ENCODE data around the gene MLLT3. TPM values are rescaled to one million over a fixed set of nuclear protein-coding genes. Genes with fewer than 3 reads are reported as not detected.
A peak's percentile ranks its signal among the peaks of the same experiment; 100 is the strongest.

Gene MLLT3
- total RNA-seq, 2 experiments from 2014 or later = 59.1 to 60.8 TPM

DNA sequence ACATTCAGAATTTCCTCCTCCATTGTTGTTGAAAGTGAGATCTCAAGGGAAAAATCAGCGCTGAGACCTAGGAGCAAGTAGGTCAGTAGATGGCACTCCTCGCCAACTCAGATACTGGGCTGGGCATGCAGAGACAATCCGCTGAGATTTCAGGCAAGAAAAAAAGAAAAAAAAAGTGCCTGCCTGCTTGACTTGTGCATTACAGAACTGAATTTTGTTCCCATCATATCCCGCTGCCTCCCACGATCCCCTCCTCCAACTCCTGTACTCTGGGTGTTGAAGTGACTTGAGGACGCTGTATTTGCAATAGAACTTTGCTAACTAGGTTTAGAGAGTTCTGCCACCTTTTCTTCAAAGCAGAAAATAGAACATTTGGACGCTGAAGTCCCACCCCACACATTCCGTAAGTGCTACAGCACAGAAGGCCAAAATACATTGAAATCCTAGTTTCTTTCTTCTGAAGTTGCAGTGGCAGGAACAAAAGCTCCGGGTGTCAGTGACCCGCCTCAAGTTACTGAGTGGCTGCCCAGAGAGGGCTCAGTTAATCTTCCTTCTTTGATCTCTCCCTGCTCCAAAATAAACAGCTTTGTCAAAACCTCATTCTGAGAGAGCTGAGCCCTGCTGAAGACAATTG lies 265.8 kb downstream of the MLLT3 start:
- Mint-ChIP-seq H3K9me3 (no peaks in the 10 kb centered on the region), H3K27ac (no peak overlapping the region), H3K36me3 (ENCODE audit: low read depth) (peaks cover 41% of the 10 kb centered on the region), H3K27me3 (no peaks in the 10 kb centered on the region), H3K4me1 (ENCODE audit: low read depth) (peaks cover 68% of the 10 kb centered on the region), H3K4me3 (no peak overlapping the region)
- ATAC-seq = peak; percentile 50
- TF ChIP-seq, protein P1, sequence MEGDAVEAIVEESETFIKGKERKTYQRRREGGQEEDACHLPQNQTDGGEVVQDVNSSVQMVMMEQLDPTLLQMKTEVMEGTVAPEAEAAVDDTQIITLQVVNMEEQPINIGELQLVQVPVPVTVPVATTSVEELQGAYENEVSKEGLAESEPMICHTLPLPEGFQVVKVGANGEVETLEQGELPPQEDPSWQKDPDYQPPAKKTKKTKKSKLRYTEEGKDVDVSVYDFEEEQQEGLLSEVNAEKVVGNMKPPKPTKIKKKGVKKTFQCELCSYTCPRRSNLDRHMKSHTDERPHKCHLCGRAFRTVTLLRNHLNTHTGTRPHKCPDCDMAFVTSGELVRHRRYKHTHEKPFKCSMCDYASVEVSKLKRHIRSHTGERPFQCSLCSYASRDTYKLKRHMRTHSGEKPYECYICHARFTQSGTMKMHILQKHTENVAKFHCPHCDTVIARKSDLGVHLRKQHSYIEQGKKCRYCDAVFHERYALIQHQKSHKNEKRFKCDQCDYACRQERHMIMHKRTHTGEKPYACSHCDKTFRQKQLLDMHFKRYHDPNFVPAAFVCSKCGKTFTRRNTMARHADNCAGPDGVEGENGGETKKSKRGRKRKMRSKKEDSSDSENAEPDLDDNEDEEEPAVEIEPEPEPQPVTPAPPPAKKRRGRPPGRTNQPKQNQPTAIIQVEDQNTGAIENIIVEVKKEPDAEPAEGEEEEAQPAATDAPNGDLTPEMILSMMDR (IDR thresholded peaks at IDR 0.05) = peak; percentile 53
- ChIA-PET POLR2A (interaction anchor here (0.6 to 1.3 kb wide), 2 partner anchors 266 to 466 kb away, joined by 3 read pairs; partner anchors contain the start of gene MLLT3), CTCF (interaction anchor here (0.8 to 3.6 kb wide), 19 partner anchors 9 to 748 kb away, joined by 3 to 14 read pairs (median 4); partner anchors contain the start of genes FOCAD and MLLT3)
- peak; percentile 72 for DNase-seq
- intact Hi-C loops (cut with micrococcal nuclease) = loop anchor here (2.0 to 10.0 kb wide), 3 partner anchors 429 to 758 kb away; no protein-coding TSS in a partner anchor

DNA sequence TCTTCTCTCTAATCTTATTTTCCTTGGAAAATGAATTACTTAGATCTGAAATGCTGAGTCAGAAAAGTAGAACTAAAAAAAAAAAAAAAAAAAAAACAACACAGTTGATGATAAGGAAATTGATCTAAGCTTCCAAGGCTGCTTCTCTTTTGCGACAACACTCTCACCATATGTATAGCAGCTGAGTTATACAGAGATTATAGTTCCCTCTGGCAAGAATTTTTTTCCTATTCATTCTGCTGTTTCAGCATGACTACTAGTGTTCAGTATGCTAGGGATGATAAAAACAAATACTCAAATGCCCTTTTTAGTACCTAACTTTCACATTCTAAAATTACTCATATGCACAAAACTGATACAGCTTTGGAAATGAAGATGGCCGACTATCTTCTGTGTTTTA lies 267.3 kb downstream of the MLLT3 start:
- H3K27ac Mint-ChIP-seq = no peak overlapping the region
- CTCF ChIA-PET = interaction anchor here (0.7 to 3.8 kb wide), 11 partner anchors 20 to 626 kb away, joined by 3 to 16 read pairs (median 4); no protein-coding TSS in a partner anchor
- no peaks in the 10 kb centered on the region for H3K9me3 Mint-ChIP-seq
- peaks cover 42% of the 10 kb centered on the region for H3K36me3 Mint-ChIP-seq (ENCODE audit: low read depth)
- no peaks in the 10 kb centered on the region for H3K27me3 Mint-ChIP-seq
- peak; percentile 48 for ATAC-seq
- POLR2A ChIA-PET = no interaction called here
- peaks cover 58% of the 10 kb centered on the region for H3K4me1 Mint-ChIP-seq (ENCODE audit: low read depth)
- intact Hi-C loops (cut with micrococcal nuclease) = loop anchor here (5.0 to 10.0 kb wide), 2 partner anchors 428 to 760 kb away; no protein-coding TSS in a partner anchor
- TF ChIP-seq, protein P1 (IDR thresholded peaks at IDR 0.05) = no peak
- H3K4me3 Mint-ChIP-seq = no peak overlapping the region
- no peak for DNase-seq

DNA sequence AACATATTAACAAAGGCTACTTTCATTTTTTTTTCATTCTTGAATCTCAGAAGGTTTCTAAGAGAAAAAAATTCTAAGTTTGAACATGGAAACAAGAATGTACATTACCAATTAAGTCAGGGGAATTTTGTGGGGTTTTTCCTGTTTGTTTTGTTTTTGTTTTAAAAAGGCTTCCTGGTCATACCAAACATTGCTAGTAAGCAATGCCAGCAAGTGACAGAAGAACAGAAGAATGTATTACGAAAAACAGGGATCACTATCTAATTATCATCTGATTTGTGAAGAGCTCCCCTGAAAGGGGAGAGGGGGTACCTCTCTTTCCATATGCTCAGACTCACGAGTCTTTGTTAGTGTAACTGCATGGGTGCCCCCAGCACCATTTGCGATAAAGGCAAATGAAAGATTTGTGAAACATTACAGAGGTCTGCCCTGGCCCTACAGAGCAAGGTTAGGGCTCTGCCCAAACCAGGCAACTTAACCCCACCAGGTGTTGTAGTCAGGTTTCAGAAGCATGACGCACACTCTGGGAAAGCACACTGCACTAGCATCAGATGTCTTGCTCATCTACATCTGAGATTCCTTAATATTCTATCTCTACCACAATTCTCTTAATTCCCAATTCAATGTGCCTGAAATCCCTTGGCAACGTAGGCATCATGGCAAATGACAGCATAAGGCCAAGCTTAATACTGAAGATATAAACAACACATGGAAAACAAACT lies 268.2 kb downstream of the MLLT3 start:
- Mint-ChIP-seq H3K4me1 (ENCODE audit: low read depth) (peaks cover 51% of the 10 kb centered on the region), H3K27ac (peak overlapping the region; percentile 30), H3K9me3 (no peaks in the 10 kb centered on the region), H3K4me3 (no peak overlapping the region), H3K36me3 (ENCODE audit: low read depth) (peaks cover 39% of the 10 kb centered on the region), H3K27me3 (no peaks in the 10 kb centered on the region)
- CTCF ChIA-PET = interaction anchor here (1.1 to 3.8 kb wide), 2 partner anchors 198 to 587 kb away, joined by 3 to 16 read pairs; no protein-coding TSS in a partner anchor
- ATAC-seq (no peak), DNase-seq (no peak)
- intact Hi-C loops (cut with micrococcal nuclease) = loop anchor here (10.0 kb wide), 1 partner anchor 761 kb away; no protein-coding TSS in a partner anchor
- TF ChIP-seq, protein P1 (IDR thresholded peaks at IDR 0.05) = no peak
- POLR2A ChIA-PET = interaction anchor here (0.9 kb wide), 1 partner anchor 677 kb away, joined by 3 read pairs; the partner anchor contains the start of gene HACD4

DNA sequence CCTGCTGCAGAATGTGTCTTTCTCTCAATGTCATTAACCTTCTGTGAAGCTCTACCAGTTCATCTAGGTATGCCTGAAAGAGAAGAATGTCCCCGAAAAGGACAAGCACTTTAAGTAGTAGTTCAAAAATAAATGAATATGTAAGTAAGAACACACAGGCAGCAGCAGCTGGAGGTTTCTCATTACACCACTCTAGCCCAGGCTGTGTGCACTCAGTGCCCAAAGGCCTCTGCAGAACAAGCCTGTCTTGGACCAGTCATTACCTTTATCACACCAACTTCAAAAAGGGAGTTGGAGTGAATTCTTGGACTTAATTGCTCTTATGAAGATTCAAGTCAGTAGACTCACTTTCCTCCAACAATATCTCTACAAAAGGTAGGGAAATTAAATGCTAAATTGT lies 268.8 kb downstream of the MLLT3 start:
- Mint-ChIP-seq H3K4me3 (no peak overlapping the region), H3K9me3 (no peaks in the 10 kb centered on the region), H3K36me3 (ENCODE audit: low read depth) (peaks cover 37% of the 10 kb centered on the region), H3K4me1 (ENCODE audit: low read depth) (peaks cover 48% of the 10 kb centered on the region), H3K27me3 (no peaks in the 10 kb centered on the region), H3K27ac (no peak overlapping the region)
- DNase-seq (no peak), ATAC-seq (no peak)
- POLR2A ChIA-PET = interaction anchor here (0.9 kb wide), 1 partner anchor 678 kb away, joined by 3 read pairs; the partner anchor contains the start of gene HACD4
- intact Hi-C loops (cut with micrococcal nuclease) = loop anchor here (10.0 kb wide), 1 partner anchor 761 kb away; no protein-coding TSS in a partner anchor
- CTCF ChIA-PET = interaction anchor here (3.8 kb wide), 1 partner anchor 588 kb away, joined by 16 read pairs; no protein-coding TSS in a partner anchor
- TF ChIP-seq, protein P1 (IDR thresholded peaks at IDR 0.05) = no peak

All from activated CD8-positive, alpha-beta T cell treated with anti-CD3 and anti-CD28 coated beads for 36 hours (primary cell).